RWPE2 (cell line): Measurements from ENCODE around the gene KIF3C.

Experiments used
- ATAC-seq: fragments of 200-7000 bp; cut with Tn5 transposase; 3 replicates; pipeline ENCODE4 v1.9.1; 2021; ENCODE audit warnings: low read depth
- DNase-seq: peaks from one replicate; pipeline ENCODE4 v3.0.0-alpha.2; 2020; ENCODE audit warnings: low spot score
- H3K27ac ChIP-seq: fragments of 450-650 bp; 2 replicates; pipeline ENCODE4 v1.5.1; 2017; ENCODE audit warnings: mild to moderate bottlenecking; ENCODE audit not compliant: poor library complexity, severe bottlenecking
- H3K27me3 ChIP-seq: fragments of 250-450 bp; sonication (Bioruptor Pico); 2 replicates; pipeline ENCODE4 v1.5.1; 2021; ENCODE audit warnings: mild to moderate bottlenecking, moderate library complexity; ENCODE audit not compliant: insufficient read depth, poor library complexity, severe bottlenecking
- H3K36me3 ChIP-seq: fragments of 250-450 bp; sonication (Bioruptor Pico); 2 replicates; pipeline ENCODE4 v1.5.1; 2020; ENCODE audit warnings: low read depth, mild to moderate bottlenecking, moderate library complexity
- H3K4me1 ChIP-seq: fragments of 250-450 bp; sonication (Bioruptor Pico); 2 replicates; pipeline ENCODE4 v1.5.1; 2021; ENCODE audit warnings: mild to moderate bottlenecking, moderate library complexity; ENCODE audit not compliant: insufficient read depth, poor library complexity, severe bottlenecking
- H3K4me3 ChIP-seq: fragments of 250-450 bp; sonication (Bioruptor Pico); 2 replicates; pipeline ENCODE4 v1.5.1; 2021; ENCODE audit warnings: mild to moderate bottlenecking, moderate library complexity; ENCODE audit not compliant: severe bottlenecking
- H3K9me3 ChIP-seq: fragments of 250-450 bp; sonication (Bioruptor Pico); 2 replicates; pipeline ENCODE4 v1.5.1; 2021; ENCODE audit warnings: mild to moderate bottlenecking, moderate library complexity; ENCODE audit not compliant: severe bottlenecking
- CTCF ChIP-seq: fragments of 450-650 bp; IDR thresholded peaks from one replicate; pipeline ENCODE4 v1.5.1; 2017; ENCODE audit warnings: mild to moderate bottlenecking, moderate library complexity; ENCODE audit not compliant: poor library complexity, severe bottlenecking

KIF3C gene

GRCh38 chr2:25955869-25956535 is 26.3 kb downstream of the KIF3C start:
- H3K27ac ChIP-seq, result no peak overlapping the region
- DNase-seq, result no peak
- TF ChIP-seq CTCF, result no peak

GRCh38 chr2:25955036-25955435 is 27.3 kb downstream of the KIF3C start:
- no peak overlapping the region for H3K27ac ChIP-seq
- H3K27me3 ChIP-seq, result no peaks in the 10 kb centered on the region
- no peaks in the 10 kb centered on the region for H3K4me1 ChIP-seq
- DNase-seq (no peak), ATAC-seq (no peak)
- no peak overlapping the region for H3K4me3 ChIP-seq
- 0 out of 2 replicates have a peak, but pooled peaks cover 2% of the 10 kb centered on the region for H3K36me3 ChIP-seq
- H3K9me3 ChIP-seq, result no peaks in the 10 kb centered on the region
- TF ChIP-seq CTCF, result no peak

More at GRCh38 chr2:25955869-25956535, 26.3 kb downstream of the KIF3C start:
- ATAC-seq, result no peak
- H3K9me3 ChIP-seq, result no peaks in the 10 kb centered on the region
- no peak overlapping the region for H3K4me3 ChIP-seq
- H3K27me3 ChIP-seq, result no peaks in the 10 kb centered on the region
- peaks cover 4% of the 10 kb centered on the region for H3K4me1 ChIP-seq
- 0 out of 2 replicates have a peak, but pooled peaks cover 7% of the 10 kb centered on the region for H3K36me3 ChIP-seq

GRCh38 chr2:25954199-25954752 is 28.0 kb downstream of the KIF3C start:
- DNase-seq (no peak), ATAC-seq (no peak)
- H3K36me3 ChIP-seq, result no peaks in the 10 kb centered on the region
- H3K27ac ChIP-seq, result no peak overlapping the region
- H3K27me3 ChIP-seq, result no peaks in the 10 kb centered on the region
- no peak for TF ChIP-seq CTCF
- H3K4me1 ChIP-seq, result no peaks in the 10 kb centered on the region
- H3K4me3 ChIP-seq, result no peak overlapping the region
- no peaks in the 10 kb centered on the region for H3K9me3 ChIP-seq

GRCh38 chr2:25951071-25951547 is 31.2 kb downstream of the KIF3C start:
- TF ChIP-seq CTCF, result peak; percentile 96
- no peaks in the 10 kb centered on the region for H3K9me3 ChIP-seq
- no peak overlapping the region for H3K4me3 ChIP-seq
- no peak for DNase-seq
- no peaks in the 10 kb centered on the region for H3K27me3 ChIP-seq
- no peaks in the 10 kb centered on the region for H3K36me3 ChIP-seq
- peak; percentile 94 for ATAC-seq
- no peaks in the 10 kb centered on the region for H3K4me1 ChIP-seq
- H3K27ac ChIP-seq, result no peak overlapping the region

GRCh38 chr2:25948437-25948836 is 33.9 kb downstream of the KIF3C start:
- Histone ChIP-seq H3K4me3 (no peak overlapping the region), H3K27me3 (no peaks in the 10 kb centered on the region), H3K4me1 (no peaks in the 10 kb centered on the region), H3K9me3 (no peaks in the 10 kb centered on the region), H3K36me3 (no peaks in the 10 kb centered on the region), H3K27ac (no peak overlapping the region)
- no peak for TF ChIP-seq CTCF
- ATAC-seq (no peak), DNase-seq (no peak)
